Mesenteric fat pad (tissue), 1 donor: ENCODE data around the gene DPH5. TPM values are rescaled to one million over a fixed set of nuclear protein-coding genes. Genes with fewer than 3 reads are reported as not detected.
"Not testable (repeated sequence)": the region's sequence is repeated elsewhere in the genome, so short reads cannot be mapped to it uniquely, and the experiment has no call there.

Source experiments
- DNase-seq: peaks from one replicate; pipeline ENCODE4 v3.0.0-alpha.2; 2020; ENCODE audit warnings: low spot score
- total RNA-seq: library from RNA; stranded (reverse); fragmentation: NEBNext Ultra II Directional; extraction: Animal tissue kit (Norgen Biotek cat#: 25700); gene quantifications from one replicate; pipeline ENCODE4 v1.2.1, GENCODE V29; 2021
- donor health status: DM: yes; HTN: yes; CAD: no.

Gene DPH5
- total RNA-seq, 1 donor from 2014 or later, result 13.1 TPM

DNA sequence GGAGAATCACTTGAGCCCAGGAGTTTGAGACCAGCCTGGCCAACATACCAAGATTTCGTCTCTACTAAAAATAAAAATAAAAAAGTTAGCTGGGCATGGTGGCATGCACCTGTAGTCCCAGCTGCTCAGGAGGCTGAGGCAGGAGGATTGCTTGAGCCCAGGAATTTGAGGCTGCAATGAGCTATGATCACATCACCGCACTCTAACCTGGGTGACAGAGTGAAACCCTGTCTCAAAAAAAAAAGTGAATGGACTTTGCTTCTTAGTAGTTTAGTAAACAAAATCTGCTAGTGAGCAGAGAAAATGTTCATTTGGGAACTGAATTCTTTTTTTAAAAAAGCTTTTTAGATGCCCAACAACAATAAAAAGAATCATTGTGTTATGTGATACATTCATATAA is 6.5 kb upstream of the DPH5 start:
- not testable (repeated sequence) for DNase-seq

DNA sequence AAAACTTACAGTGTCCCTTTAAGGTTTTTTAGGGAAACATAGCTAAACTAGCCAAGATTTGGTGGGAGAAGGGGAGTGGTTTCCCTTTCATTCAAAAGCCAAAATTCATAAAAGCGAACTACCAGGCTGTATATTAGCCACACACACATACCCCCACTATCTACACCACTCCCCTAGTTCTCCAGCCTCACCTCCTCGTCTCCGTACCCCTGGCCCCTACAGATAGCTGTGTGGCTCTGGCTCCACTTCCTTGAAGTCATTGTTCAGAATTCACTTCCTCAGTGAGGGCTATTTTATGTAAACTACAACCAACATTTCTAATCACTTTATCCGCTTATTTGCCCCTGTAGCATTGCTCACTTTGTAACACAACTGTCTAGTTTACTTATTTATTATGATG is 5.3 kb upstream of the DPH5 start:
- no peak for DNase-seq

DNA sequence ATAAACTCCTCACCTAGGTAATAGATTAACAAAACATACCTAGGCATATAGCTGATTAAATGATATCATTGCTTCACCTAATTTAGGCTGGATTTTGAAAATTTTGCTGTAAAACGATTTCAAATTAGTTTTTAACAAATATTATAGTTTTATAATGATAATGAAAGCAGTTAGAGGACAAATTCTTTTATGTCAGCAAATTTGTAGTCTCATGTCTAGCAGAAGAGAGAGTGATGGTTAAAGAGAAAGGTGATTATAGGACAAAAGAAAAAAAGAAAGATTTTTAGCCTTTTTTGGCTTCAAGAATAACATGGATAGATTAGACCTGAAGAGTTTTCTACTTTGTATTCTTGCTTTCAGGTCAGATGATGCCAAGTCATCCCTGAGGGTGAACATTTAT is 3.6 kb upstream of the DPH5 start:
- DNase-seq, result no peak

DNA sequence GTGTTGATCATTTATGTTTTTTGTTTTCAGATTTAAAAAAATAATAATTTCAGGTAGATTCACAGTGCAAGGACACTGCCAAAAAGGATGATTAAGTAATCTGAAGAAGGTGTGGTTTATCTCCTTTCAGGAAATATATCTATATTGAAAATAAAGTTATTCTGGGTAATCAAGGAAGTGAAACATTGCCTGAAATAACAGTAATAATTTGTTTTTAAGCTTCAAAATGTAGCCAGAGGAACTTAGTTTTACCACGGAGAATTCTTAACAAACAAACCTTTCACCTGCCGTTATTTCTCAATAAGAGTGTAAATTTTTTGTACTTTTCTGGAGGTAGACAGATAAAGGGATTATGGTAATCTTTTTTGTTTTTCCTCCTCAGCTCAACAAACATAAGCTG is 2.9 kb upstream of the DPH5 start:
- DNase-seq, result no peak

DNA sequence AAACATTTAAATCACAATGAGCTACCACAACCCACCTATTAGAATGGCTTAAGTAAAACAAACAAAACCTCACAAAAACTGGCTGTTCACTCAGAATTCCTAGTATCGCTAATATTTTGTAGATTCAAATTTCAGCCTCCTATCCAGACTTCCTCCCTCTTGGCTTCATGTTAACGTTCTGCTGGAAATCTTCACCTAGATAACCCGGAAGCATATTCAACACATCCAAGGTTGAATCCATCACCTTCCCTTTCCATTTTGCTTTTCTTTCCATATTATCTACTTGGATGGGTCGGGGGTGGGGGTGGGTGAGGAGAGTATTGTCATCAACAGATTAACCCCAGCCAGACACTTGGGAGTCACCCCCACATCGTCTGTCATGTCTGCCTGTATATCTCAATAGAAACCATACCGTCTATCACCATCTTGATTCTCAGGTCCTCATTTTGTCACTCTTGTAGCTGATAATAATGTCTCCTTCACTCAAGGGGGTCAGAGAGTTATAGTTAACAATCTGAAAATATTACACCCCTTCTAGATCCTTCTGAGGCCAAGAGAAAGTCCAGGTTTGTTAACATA is 1.7 kb upstream of the DPH5 start:
- DNase-seq, result no peak

DNA sequence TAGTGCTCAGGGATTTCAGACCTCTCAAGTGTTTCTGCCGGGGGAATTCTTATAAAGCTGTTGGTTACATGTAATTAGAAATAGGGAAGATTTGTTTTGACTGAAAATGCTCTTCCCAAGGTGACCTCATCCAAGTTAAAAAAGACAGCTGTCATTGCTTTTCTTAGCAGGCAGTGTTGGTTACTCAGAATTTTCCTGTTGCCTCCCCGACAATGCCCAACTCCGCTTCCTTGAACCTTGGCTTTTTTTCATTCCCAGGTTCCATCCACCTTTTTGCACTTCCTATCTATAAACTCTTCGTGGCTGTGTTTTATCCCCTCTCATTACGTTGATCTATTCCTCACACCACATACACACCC is 825 bp upstream of the DPH5 start:
- DNase-seq, result no peak

DNA sequence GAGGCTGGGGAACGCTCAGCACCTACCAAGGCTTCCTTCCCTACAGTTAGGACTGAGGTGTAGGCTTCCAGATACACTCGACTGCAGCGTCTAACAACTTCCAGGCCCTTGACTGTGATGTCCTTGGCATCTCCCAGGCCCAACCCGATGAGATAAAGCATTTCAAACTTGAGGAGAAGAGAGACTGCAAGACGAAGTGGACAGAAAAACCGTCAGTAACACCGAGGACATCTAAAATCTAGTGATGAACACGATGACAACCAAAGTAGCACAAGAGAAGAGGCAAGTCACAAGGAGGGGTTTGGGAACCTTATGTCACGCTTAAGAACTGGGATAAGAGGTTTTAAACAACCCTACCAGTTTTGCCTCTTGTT is 314 bp downstream of the DPH5 start:
- DNase-seq, result no peak

DNA sequence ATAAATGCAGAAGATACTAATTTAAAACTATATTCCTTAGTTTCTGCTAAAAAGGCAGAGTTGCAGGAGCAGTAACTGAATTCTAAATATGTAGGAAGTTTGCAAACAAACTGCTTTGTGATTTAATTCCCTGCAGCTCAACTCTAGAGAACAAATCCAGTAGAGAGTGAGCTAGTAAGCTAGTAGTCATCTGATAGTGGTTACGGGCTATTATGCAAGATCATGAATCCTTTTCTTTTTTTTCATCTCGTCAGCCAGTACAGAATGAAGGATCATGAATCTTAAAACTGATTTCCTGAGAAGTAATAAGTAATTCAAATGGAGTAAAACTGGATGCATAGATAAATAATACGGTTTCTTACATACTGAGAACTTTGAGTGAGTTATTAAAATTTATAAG is 3.3 kb downstream of the DPH5 start:
- DNase-seq, result no peak

DNA sequence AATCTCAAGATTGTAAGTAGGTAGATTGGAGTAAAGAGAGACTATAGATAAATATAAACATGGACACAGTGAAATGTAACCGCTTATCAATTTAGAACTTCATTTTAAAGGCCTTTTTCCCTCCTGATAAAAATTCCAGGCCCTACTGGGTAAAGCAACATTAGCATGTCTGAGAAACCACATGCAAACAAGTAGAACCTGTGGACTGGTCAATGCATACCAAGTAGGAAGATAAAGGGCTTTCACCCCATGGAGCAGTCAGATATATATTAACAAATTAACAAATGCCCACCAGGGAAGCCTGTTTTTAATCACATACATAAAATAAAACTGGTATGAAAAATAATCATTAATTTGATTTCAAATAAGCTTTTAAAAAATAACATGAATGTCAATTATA is 8.1 kb downstream of the DPH5 start:
- no peak for DNase-seq

DNA sequence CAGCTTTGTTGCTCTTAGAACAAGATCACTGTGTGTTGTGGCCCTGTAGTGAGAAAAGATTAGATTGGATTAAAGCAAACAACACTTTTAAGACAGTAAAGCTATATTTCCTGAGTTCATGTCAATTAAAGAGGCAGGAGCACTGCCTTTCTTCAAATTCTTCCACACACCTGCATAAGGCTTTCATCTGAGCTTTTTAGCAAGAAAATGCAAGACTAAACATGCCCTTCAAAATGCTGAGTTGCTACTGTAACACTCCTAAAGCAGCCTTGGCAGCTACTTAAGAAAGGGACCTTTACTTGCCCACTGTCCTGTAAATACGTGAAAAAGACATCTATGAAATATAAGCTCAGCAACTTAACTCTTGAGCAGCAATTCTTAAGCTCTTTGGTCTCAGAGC is 11.8 kb downstream of the DPH5 start:
- no peak for DNase-seq

DNA sequence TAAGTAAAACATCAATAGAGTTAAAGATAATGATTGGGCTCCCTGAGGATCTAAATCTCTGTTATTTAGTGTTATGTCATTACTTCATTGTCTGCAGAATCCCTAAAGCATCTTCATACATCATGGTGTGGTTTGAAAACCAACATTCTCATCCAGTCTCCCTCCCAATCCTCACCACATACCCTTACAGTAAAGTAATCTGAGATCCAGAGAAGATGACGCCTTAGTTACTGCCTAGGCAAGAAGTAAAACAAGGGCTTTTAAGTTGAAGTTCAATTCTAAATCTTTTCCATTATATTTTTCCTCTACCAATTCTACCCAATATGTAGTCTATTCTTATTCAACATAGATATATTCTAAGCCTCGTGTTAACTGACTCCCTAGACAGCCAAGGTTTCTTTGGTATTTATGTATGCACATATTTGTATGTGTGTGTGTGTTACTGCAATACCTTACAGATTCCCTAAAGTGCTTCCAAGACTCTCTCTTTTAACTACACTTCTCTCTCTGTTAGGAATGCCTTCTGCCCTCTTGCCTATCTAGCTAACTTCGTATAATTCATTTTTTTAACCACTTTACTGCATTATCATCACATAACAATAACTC is 17.3 kb downstream of the DPH5 start:
- no peak for DNase-seq

DNA sequence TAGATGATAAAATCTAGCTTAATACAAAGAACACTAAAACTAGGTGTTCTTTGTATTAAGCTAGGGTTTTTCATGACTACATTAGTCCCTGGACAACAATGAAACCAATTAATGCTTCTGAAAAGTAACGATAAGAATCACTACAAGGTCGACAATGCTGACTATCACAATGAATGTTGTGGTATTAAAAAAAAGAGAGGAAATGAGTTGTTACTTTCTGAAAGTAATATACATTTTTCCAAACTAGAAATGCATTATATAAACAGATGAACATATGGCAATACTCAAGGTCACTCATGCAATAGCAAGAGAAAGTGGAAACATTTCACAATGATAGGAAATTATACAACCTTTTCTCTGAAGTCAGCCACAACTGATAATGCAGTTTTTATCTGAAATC is 19.0 kb downstream of the DPH5 start:
- DNase-seq, result no peak

DNA sequence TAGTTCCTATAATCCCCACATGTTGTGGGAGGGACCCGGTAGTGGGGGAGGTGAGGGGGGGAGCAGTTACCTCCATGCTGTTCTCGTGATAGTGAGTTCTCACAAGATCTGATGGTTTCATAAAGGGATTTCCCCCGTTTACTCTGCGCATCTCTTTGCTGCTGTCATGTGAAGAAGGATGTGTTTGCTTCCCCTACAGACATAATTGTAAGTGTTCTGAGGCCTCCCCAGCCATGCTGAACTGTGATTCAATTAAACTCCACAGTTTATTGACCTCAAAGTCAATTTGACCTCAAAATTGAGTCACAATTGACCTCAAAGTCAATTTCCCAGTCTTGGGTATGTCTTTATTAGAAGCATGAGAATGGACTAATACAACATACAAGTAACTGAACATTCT is 19.7 kb downstream of the DPH5 start:
- no peak for DNase-seq

DNA sequence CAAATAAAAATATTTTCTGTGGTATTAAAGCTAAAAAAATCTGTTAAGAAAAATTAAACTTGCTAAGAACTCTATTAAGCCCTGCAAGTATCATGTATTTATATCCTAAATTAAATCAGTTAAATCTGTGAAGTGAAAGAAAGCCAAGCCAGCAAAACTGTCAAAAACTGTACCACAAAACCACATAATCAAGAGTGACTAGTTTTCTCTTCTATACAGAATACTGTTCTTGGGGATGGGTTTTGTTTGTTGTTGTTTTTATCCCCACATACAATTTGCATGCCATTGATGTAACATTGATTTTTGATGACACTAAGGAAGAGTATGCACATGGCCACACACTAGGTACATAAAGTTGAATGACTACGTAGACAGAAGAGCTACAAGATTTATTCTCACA is 20.4 kb downstream of the DPH5 start:
- DNase-seq, result no peak

DNA sequence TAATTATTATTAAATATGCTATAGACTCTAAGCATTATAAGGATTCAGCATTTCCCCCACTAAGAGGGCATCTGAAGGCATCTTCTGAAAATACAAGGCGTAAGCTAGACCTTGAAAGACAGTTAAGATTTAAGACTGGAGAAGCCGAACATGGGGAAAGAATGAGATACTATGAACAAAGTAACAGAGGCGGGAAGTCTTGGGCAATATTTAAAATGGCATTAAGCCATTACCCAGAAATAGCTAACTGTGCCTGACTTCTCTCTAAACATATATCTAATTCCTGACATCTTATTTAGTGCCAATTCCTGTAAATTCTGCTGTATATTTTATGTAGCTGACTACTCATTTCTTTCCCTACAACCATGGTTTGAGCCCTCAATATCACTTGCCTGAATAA is 20.9 kb downstream of the DPH5 start:
- DNase-seq, result no peak

DNA sequence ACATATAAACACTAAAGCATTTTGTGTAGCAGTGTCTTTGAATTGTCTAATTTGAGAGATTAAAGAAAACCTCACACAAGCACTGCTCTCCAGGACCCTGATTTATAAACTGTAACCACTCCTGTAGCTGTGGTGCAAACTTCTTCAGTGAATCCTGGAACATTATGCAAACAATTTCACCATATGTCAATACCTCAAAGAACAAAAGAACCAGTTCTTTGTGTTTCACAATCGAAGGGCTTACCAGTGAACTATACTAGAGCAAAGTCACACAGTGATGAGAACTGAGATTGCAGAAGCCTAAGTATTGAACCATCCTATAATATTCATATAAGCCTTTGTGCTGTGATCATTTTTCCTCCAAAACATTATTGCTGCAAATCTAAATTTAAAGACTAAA is 21.5 kb downstream of the DPH5 start:
- no peak for DNase-seq

DNA sequence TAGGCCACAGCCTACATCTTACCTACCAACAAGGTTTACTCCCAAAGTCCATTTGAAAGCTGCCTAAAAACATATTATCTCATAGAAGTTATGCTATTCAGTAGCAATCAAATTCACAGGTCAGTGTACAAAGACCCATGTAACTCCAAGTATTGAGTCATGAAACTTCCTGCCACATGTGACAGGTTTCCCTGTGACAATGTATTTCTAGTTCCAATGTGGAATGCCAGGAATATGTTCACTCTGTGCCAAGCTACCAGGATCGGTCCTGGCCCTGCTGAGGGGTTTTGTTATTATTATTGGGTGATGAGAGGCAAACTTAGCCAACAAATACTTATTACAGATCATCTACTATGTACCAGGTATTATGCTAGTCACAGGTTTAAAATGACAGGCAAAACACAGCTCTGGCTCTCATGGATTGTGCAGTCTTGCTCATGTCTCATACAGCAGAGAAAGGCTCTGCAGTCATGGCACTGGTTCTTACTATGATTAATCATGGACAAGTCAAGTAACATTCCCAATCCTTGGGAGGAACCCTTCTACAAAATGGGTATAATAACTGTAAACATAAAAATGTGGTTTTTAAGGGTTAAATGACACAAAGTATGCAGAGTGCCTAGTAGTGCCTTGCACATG is 22.5 kb downstream of the DPH5 start:
- no peak for DNase-seq

DNA sequence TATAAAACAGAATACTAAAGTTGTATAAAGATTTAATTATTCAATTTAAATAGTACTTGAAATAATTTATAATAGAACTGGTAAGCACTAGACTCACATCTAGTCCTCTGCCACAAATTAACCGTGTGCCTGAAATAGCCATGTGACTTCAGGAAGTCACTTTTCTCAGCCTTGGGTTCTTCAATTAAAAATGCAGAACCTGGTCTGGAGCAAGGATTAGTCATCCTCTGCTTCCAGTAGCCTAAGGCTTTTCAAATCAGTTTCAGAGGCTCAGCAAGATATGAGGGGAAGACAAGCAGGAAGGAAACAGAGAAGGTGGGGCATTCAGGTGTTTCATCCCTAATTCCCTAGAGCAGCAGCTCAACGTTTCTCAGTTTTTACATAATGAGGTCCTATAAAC is 23.0 kb downstream of the DPH5 start:
- no peak for DNase-seq

DNA sequence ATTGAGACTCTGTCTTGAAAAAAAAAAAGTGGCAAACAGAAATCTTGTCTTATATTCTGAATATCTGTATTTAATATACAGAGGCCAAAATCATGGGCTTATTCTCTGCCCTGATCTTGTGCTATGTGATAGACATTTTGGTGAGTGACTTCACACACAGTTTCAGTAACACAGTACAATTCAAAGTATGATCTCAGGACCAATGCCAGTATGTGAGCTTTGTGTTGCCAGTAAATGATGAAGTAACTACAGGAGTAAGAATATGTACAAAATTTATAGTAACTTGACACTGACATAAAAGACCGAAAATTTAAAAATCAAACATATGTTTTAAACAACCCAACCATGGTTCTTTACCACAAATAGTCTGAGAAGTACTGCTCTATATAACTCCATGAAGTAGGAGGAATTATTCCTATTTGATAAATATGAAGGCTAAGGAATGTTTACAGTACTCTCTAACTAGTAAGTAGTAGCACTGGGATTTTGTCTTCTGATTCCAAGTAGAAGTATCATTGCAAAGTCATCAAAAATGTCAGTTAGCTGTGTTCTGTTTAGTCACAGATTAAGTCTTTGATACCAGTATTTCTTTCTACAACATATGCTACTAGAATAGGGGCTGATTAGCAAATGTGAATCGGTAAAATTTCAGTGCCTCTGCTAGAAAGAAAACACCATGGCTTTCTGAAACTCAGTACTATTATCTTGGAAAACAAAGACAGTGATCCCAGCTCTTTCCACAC is 25.3 kb downstream of the DPH5 start:
- DNase-seq, result no peak

DNA sequence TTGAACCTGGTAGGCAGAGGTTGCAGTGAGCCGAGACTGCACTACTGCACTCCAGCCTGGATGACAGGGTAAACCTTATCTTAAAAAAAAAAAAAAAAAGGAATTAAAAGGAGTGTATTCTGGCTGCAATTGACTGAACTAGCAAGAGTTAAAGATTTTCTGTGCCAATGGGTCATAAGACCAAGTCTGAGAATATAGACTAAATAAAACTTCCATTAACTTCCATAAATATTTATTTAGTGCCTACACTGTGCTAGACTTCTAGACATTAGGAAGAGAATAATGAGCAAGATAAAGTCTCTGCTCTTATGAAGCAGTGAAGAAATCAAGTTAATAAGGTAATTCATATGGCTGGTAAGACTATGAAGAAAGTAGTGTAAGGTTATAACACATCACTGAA is 27.2 kb downstream of the DPH5 start:
- no peak for DNase-seq

DNA sequence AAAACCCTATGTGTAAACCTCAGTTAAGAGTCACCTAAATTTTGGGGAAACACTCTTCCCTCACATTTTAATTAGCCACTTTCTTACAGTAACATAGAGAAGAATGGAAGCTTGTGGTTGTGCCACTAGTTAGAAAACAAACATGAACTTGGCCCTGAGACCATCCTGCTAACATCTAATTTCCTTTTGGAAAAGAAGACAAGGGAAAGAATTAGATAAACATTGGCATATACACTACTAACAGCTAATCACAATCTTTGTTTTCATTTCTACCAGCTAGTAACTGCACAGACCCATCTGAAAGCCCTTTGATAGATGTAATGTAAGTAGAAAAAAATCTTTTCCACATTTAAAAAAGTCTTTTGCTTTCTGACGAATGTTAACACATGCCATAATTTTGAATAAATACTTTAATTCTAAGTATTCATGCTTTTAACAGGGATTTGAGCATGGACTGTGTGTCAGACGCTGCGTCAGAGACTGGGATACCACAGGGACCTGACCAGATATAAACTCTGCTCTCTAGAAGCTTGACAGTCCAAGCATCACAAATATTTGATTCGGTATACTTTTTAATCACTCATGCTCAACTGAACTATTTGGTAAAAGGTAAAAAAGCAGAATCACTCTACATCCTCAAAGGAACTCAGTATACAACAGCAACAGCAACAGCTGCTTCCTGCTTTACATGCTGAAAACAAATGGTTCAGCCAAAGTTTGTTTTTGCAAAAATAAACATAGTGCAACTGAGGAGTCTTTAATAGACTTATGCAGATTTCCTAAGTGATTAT is 30.2 kb downstream of the DPH5 start:
- DNase-seq, result no peak
